GM12874 (cell line): Measurements from ENCODE around the gene KLHL21.
A peak's percentile ranks its signal among the peaks of the same experiment; 100 is the strongest.

Experiments used
- CTCF ChIP-seq: IDR thresholded peaks from 2 replicates; pipeline ENCODE4 v1.5.1; 2011; ENCODE audit warnings: low read depth, mild to moderate bottlenecking, control low read depth, low read length, moderate library complexity; ENCODE audit not compliant: insufficient read depth

The KLHL21 gene

GRCh38 chr1:6628971-6629479, 26.4 kb upstream of the KLHL21 start:
- no peak for TF ChIP-seq CTCF

GRCh38 chr1:6627841-6628545, 25.3 kb upstream of the KLHL21 start:
- no peak for TF ChIP-seq CTCF

GRCh38 chr1:6627031-6627430, 24.4 kb upstream of the KLHL21 start:
- TF ChIP-seq CTCF, result no peak

- TF ChIP-seq CTCF, result no peak
Measured at GRCh38 chr1:6625584-6626149, 23.0 kb upstream of the KLHL21 start.

DNA sequence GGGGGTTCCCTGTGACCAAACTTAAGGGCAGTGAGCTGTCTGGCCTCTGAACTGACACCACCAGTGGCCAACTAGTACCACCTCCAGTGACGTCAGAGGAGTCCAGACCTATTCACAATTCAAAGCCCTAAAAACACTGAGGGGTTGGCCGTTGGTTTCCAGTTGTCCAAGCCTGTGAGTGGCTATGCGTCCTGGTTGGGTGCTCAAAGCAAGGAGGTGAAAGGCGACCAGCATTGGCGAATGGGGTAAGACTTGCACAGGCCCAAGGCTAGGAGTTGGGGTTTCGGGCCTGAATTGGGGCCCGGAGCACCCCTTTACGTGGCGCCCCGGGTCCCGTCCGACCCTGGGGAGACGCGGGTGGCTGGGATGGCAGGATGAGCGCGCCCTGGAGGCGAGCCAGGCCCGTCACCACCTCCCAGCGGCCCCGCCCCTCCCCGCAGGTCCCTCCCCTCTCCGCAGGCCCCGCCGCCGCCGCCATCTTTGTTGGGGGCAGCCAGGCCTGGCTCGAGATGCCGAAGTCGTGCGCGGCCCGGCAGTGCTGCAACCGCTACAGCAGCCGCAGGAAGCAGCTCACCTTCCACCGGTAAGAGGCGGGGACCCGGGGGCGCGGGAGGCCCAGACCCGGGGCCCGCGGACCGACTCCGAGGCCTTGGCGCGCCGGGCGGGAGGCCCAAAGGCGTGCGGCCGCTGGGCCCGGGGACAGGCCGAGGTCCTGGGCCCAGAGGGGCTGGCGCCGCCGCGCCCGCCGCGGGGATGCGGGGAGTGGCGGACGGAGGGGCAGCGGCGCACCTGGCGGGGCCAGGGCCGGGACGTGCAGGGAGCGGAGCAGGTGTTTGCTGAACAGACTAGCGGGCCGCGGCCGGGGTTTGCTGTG, 22.3 kb upstream of the KLHL21 start, which contains the start of gene THAP3:
Gene THAP3 (plus strand): TSS at position 159 of the 874 bp plus-strand sequence. CDS start 351 bp downstream, at position 510.
- peak; percentile 20; the same call in 1 of the 2 replicates for TF ChIP-seq CTCF

DNA sequence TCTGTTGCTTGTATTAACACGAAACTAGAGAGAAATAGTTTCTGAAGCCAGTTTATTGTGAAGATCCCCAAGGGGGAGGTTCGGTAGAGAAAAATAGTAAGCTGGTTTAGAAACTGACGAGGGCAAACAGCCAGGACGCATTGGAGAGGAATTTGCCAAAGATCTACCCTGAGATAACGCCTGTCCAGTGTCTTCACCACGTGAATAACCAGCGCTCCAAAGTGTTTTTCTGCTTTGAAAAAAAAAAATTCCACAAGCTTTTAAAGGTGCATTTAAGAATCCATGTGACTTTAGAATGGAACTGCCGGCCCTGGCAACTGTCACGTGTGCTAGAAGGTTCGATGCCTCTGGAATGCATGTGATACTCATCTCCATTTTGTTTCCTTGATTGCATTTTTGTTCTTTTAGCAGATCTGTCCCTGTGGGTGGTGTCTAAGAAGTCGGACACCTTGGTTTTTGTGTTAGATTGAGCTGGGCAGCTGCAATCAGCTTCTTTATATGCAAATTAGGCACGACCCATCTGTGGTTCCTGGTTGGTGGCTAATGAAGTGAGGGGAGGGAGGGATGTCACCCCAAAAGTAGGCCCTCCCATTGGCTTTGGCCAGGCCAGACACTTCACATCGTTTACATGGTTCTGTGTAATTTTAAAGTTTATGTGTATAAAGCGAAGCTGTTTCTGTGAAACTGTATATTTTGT, 20.7 kb upstream of the KLHL21 start:
- TF ChIP-seq CTCF, result no peak
